HepG2 (cell line): ENCODE results near the gene TNS1. TPM values are rescaled to one million over a fixed set of nuclear protein-coding genes. Genes with fewer than 3 reads are reported as not detected.

Experiments
- ARID3A ChIP-seq: IDR thresholded peaks from 2 replicates; pipeline ENCODE4 v1.6.1; 2012; ENCODE audit warnings: low read depth, low read length, improper control_type of control experiment
- ATF5 ChIP-seq: sonication (generic); formaldehyde crosslinking; IDR thresholded peaks from 2 replicates; pipeline ENCODE4 v1.4.0; 2020; ENCODE audit warnings: mild to moderate bottlenecking, low read depth, missing genetic modification reagents
- CBX2 ChIP-seq, 2 experiments: fragments of 200-600 bp in 1 of 2; sonication (generic); formaldehyde crosslinking in 1 of 2; IDR thresholded peaks; 2 replicates each; pipeline versions ENCODE4 v1.7.0 to v1.8.1; 2018 to 2022; ENCODE audit warnings: low read depth in 2 of 2, low read length in 1 of 2, mild to moderate bottlenecking in 1 of 2, missing genetic modification reagents in 1 of 2
- FOXK2 ChIP-seq: fragments of 450-650 bp; IDR thresholded peaks from 2 replicates; pipeline ENCODE4 v1.6.1; 2016
- GABPB1 ChIP-seq: IDR thresholded peaks from 2 replicates; pipeline ENCODE4 v1.6.1; 2016; ENCODE audit warnings: mild to moderate bottlenecking, missing genetic modification reagents, moderate library complexity, missing compliant biosample characterization
- GATA4 ChIP-seq: sonication (generic); IDR thresholded peaks from 2 replicates; pipeline ENCODE4 v1.6.1; 2016; ENCODE audit warnings: antibody characterized with exemption, low read depth, borderline replicate concordance
- HNRNPLL ChIP-seq: fragments of 200-400 bp; formaldehyde crosslinking; IDR thresholded peaks from 2 replicates; pipeline ENCODE4 v1.6.1; 2017; ENCODE audit warnings: mild to moderate bottlenecking, low read depth, low read length; ENCODE audit not compliant: poor library complexity, severe bottlenecking
- MXD4 ChIP-seq: IDR thresholded peaks from 2 replicates; pipeline ENCODE4 v1.6.1; 2016; ENCODE audit warnings: mild to moderate bottlenecking, missing biosample characterization, missing genetic modification reagents
- MYC ChIP-seq: sonication (generic); formaldehyde crosslinking; IDR thresholded peaks from 2 replicates; pipeline ENCODE4 v1.9.0; 2021; ENCODE audit warnings: missing genetic modification reagents, borderline replicate concordance
- NFATC3 ChIP-seq: sonication (generic); formaldehyde crosslinking; IDR thresholded peaks from 2 replicates; pipeline ENCODE4 v1.5.1; 2020; ENCODE audit warnings: mild to moderate bottlenecking, missing genetic modification reagents
- PITX1 ChIP-seq: sonication (generic); formaldehyde crosslinking; IDR thresholded peaks from 2 replicates; pipeline ENCODE4 v1.5.1; 2020; ENCODE audit warnings: mild to moderate bottlenecking, missing genetic modification reagents
- REPIN1 ChIP-seq: sonication (generic); formaldehyde crosslinking; IDR thresholded peaks from 2 replicates; pipeline ENCODE4 v1.8.0; 2022; ENCODE audit warnings: missing genetic modification reagents, low read depth, mild to moderate bottlenecking, borderline replicate concordance
- RXRA ChIP-seq: sonication (generic); formaldehyde crosslinking; IDR thresholded peaks from 2 replicates; pipeline ENCODE4 v1.5.1; 2020; ENCODE audit warnings: missing genetic modification reagents
- SRF ChIP-seq: IDR thresholded peaks from 2 replicates; pipeline ENCODE4 v1.6.1; 2011; ENCODE audit warnings: mild to moderate bottlenecking, low read depth, low read length, moderate library complexity
- SRY ChIP-seq: sonication (generic); formaldehyde crosslinking; IDR thresholded peaks from 2 replicates; pipeline ENCODE4 v1.8.0; 2022; ENCODE audit warnings: mild to moderate bottlenecking, missing genetic modification reagents
- SYNCRIP ChIP-seq: fragments of 200-400 bp; formaldehyde crosslinking; IDR thresholded peaks from 2 replicates; pipeline ENCODE4 v1.6.1; 2018; ENCODE audit warnings: mild to moderate bottlenecking, low read depth, low read length; ENCODE audit not compliant: insufficient read depth
- TBL1XR1 ChIP-seq: fragments of 150-350 bp; IDR thresholded peaks from 2 replicates; pipeline ENCODE4 v1.6.1; 2014; ENCODE audit warnings: borderline replicate concordance, low read length; ENCODE audit not compliant: partially characterized antibody
- TFAP4 ChIP-seq: sonication (generic); IDR thresholded peaks from 2 replicates; pipeline ENCODE4 v1.6.1; 2016; ENCODE audit warnings: low read depth, borderline replicate concordance
- WIZ ChIP-seq: sonication (generic); formaldehyde crosslinking; IDR thresholded peaks from 2 replicates; pipeline ENCODE4 v1.5.1; 2020; ENCODE audit warnings: mild to moderate bottlenecking, missing genetic modification reagents
- ZBTB44 ChIP-seq: sonication (generic); formaldehyde crosslinking; IDR thresholded peaks from 2 replicates; pipeline ENCODE4 v1.4.0; 2020; ENCODE audit warnings: missing genetic modification reagents
- ZC3H13 ChIP-seq: sonication (generic); formaldehyde crosslinking; IDR thresholded peaks from 2 replicates; pipeline ENCODE4 v1.8.1; 2023; ENCODE audit warnings: mild to moderate bottlenecking, missing genetic modification reagents, moderate library complexity
- ZNF207 ChIP-seq: fragments of 450-650 bp; IDR thresholded peaks from 2 replicates; pipeline ENCODE4 v1.6.1; 2016; ENCODE audit warnings: antibody characterized with exemption, borderline replicate concordance
- ZNF350 ChIP-seq: sonication (generic); formaldehyde crosslinking; IDR thresholded peaks from 2 replicates; pipeline ENCODE4 v1.4.0; 2020; ENCODE audit warnings: mild to moderate bottlenecking, low read depth, missing genetic modification reagents, borderline replicate concordance
- ZNF484 ChIP-seq: sonication (generic); formaldehyde crosslinking; IDR thresholded peaks from 2 replicates; pipeline ENCODE4 v1.5.1; 2020; ENCODE audit warnings: mild to moderate bottlenecking, low read depth, missing genetic modification reagents, borderline replicate concordance
- polyA plus RNA-seq, 8 experiments: library from polyadenylated mRNA; depleted of rRNA in 3 of 8; stranded (reverse) in 7 of 8; unstranded in 1 of 8; fragments of >200 nt; fragmentation: Illumina TruSeq in 4 of 8; extraction: Trizol in 4 of 8; gene quantifications; 2 replicates each; pipeline versions ENCODE4 v1.2.1 to v1.2.3, GENCODE V29; 2011 to 2016; ENCODE audit warnings: low read depth in 4 of 8, missing spikeins in 1 of 8, mixed read lengths in 1 of 8; ENCODE audit not compliant: insufficient read depth in 1 of 8
- total RNA-seq, 5 experiments: library from RNA; depleted of rRNA; stranded (reverse); fragments of >200 nt; fragmentation: Illumina TruSeq; extraction: Trizol; gene quantifications; 2 replicates each; pipeline ENCODE4 v1.2.3, GENCODE V29; 2016; ENCODE audit warnings: low read depth in 1 of 5

TNS1 gene
- total and polyA plus RNA-seq, 2 of the 13 experiments (the other 11 are each of a cell fraction or from before 2014, with no cell fraction given): 1.9 to 118 TPM

- TF ChIP-seq TBL1XR1 (no peak), ZNF484 (no peak), MYC (CRISPR knock-in tag) (no peak; the same call in 1 of the 2 replicates), ATF5 (no peak), PITX1 (CRISPR knock-in tag) (peak; percentile 77), SRY (CRISPR knock-in tag) (peak; percentile 82; the same call in 1 of the 2 replicates), FOXK2 (no peak), ZBTB44 (no peak), ZNF350 (CRISPR knock-in tag) (peak; percentile 60; the same call in 1 of the 2 replicates), CBX2 (IDR thresholded peaks at IDR 0.05; ENCODE audit: low read depth, low read length) (no peak), CBX2 (CRISPR knock-in tag; IDR thresholded peaks at IDR 0.05; ENCODE audit: low read depth) (0 out of 2 replicates have a peak, but pooled peaks have one; percentile 56), NFATC3 (no peak), WIZ (CRISPR knock-in tag) (0 out of 2 replicates have a peak, but pooled peaks have one; percentile 32), TFAP4 (peak; percentile 66; the same call in 1 of the 2 replicates), HNRNPLL (peak; percentile 71), SYNCRIP (no peak), RXRA (CRISPR knock-in tag) (peak; percentile 95), GABPB1 (peak; percentile 59; the same call in 1 of the 2 replicates), ARID3A (no peak), GATA4 (peak; percentile 45; the same call in 1 of the 2 replicates), SRF (no peak), ZNF207 (no peak), ZC3H13 (no peak), REPIN1 (CRISPR knock-in tag) (peak; percentile 63; the same call in 1 of the 2 replicates), MXD4 (CRISPR knock-in tag) (no peak)
Measured at GRCh38 chr2:217943446-217944321, 59.1 kb downstream of the TNS1 start (continued).
